DMS53 treated with DMSO at 0.1 percent for 48 hours (cell line): ENCODE results near the gene PTPN5.

Experiments used
- DNase-seq: peaks from one replicate; lab custom pipeline; 2025; ENCODE audit not compliant: unreplicated experiment; lab: John Stamatoyannopoulos, UW

Gene PTPN5

GRCh38 chr11:18773681-18774080 is 17.9 kb downstream of the PTPN5 start:
- DNase-seq: no peak

- DNase-seq: no peak
Observed at GRCh38 chr11:18773104-18773503, 18.5 kb downstream of the PTPN5 start.

GRCh38 chr11:18772211-18772610 is 19.4 kb downstream of the PTPN5 start:
- DNase-seq: no peak

GRCh38 chr11:18771266-18772035 is 20.1 kb downstream of the PTPN5 start:
- no peak for DNase-seq

- no peak for DNase-seq
Observed at GRCh38 chr11:18770479-18771125, 21.0 kb downstream of the PTPN5 start.

GRCh38 chr11:18769802-18770456 is 21.7 kb downstream of the PTPN5 start:
- DNase-seq: peak; percentile 88

GRCh38 chr11:18768978-18769377 is 22.6 kb downstream of the PTPN5 start:
- no peak for DNase-seq

- peak; percentile 93 for DNase-seq
Observed at GRCh38 chr11:18768472-18768901, 23.1 kb downstream of the PTPN5 start.

GRCh38 chr11:18766015-18766414 is 25.6 kb downstream of the PTPN5 start:
- DNase-seq: no peak

GRCh38 chr11:18765554-18765953 is 26.0 kb downstream of the PTPN5 start:
- DNase-seq: no peak

GRCh38 chr11:18761741-18762140 is 29.9 kb downstream of the PTPN5 start:
- no peak for DNase-seq

GRCh38 chr11:18761144-18761543 is 30.5 kb downstream of the PTPN5 start:
- no peak for DNase-seq

GRCh38 chr11:18757811-18758210 is 33.8 kb downstream of the PTPN5 start:
- DNase-seq: no peak

GRCh38 chr11:18756889-18757288 is 34.7 kb downstream of the PTPN5 start:
- DNase-seq: no peak

GRCh38 chr11:18754308-18754707 is 37.3 kb downstream of the PTPN5 start:
- no peak for DNase-seq

GRCh38 chr11:18752502-18752901 is 39.1 kb downstream of the PTPN5 start:
- no peak for DNase-seq

- DNase-seq: no peak
Observed at GRCh38 chr11:18750944-18751343, 40.7 kb downstream of the PTPN5 start.

- DNase-seq: peak; percentile 49
Observed at GRCh38 chr11:18749681-18750319, 41.8 kb downstream of the PTPN5 start.

GRCh38 chr11:18748766-18749365 is 42.7 kb downstream of the PTPN5 start:
- no peak for DNase-seq

GRCh38 chr11:18745251-18745650 is 46.3 kb downstream of the PTPN5 start:
- no peak for DNase-seq

GRCh38 chr11:18743900-18744514 is 47.6 kb downstream of the PTPN5 start:
- DNase-seq: no peak
